Stomach (tissue), 9 donors: ENCODE measurements around the gene LPGAT1. TPM values are rescaled to one million over a fixed set of nuclear protein-coding genes. Genes with fewer than 3 reads are reported as not detected.

ENCODE experiments used
- DNase-seq, 2 donors: peaks; one replicate each; pipeline versions ENCODE4 v3.0.0 to v3.0.0-alpha.2; 2013 to 2019
- H3K27ac ChIP-seq, 5 donors: fragments of 200-600 bp in 4 of 5; sonication (generic) in 4 of 5; one replicate each; pipeline ENCODE4 v1.5.1; 2013 to 2019; ENCODE audit warnings: mild to moderate bottlenecking in 1 of 5, moderate library complexity in 1 of 5
- H3K27me3 ChIP-seq, 3 donors: fragments of 200-600 bp; sonication (generic); one replicate each; pipeline ENCODE4 v1.5.1; 2017 to 2019; ENCODE audit warnings: mixed run types in 1 of 3
- H3K36me3 ChIP-seq, 4 donors: fragments of 200-600 bp; sonication (generic); 1 replicate in 3 of 4; 2 replicates in 1 of 4; pipeline ENCODE4 v1.5.1; 2016 to 2019
- H3K4me1 ChIP-seq, 4 donors: fragments of 200-600 bp; sonication (generic); one replicate each; pipeline ENCODE4 v1.5.1; 2016 to 2019
- H3K4me3 ChIP-seq, 4 donors: fragments of 200-600 bp; sonication (generic) in 3 of 4; one replicate each; pipeline ENCODE4 v1.5.1; 2016 to 2019; ENCODE audit warnings: mild to moderate bottlenecking in 1 of 4
- H3K9me3 ChIP-seq, 4 donors: fragments of 200-600 bp; sonication (generic); one replicate each; pipeline ENCODE4 v1.5.1; 2016 to 2019
- EP300 ChIP-seq: sonication (generic); formaldehyde crosslinking; IDR thresholded peaks from one replicate; pipeline ENCODE4 v1.6.1; 2017; ENCODE audit warnings: antibody characterized with exemption
- POLR2A ChIP-seq, 4 donors: fragments of 450-650 bp; IDR thresholded peaks; one replicate each; pipeline ENCODE4 v1.6.1; 2016; ENCODE audit warnings: antibody characterized with exemption in 4 of 4, control low read depth in 2 of 4, mild to moderate bottlenecking in 1 of 4, moderate library complexity in 1 of 4
- POLR2AphosphoS5 ChIP-seq, 3 donors: sonication (generic); formaldehyde crosslinking; IDR thresholded peaks; one replicate each; pipeline ENCODE4 v1.6.1; 2016; ENCODE audit warnings: antibody characterized with exemption in 3 of 3
- WGBS, 5 donors: extraction: QIAGEN DNeasy Blood & Tissue Kit in 3 of 5; methylation state at CpG; one replicate each; pipeline versions ENCODE4 v1.1.5 to v1.1.7; 2013 to 2018; 5-methylcytosine and 5-hydroxymethylcytosine counted together
- intact Hi-C: fragments of 100-400 bp; cut with DNase I; formaldehyde crosslinking; loops from one replicate; pipeline ENCODE4 v1.15.1; 2023; ENCODE audit warnings: low total_unique reads
- polyA plus RNA-seq, 3 donors: library from polyadenylated mRNA; stranded (reverse); fragments of 200-250 nt; gene quantifications; one replicate each; pipeline ENCODE4 v1.2.3, GENCODE V29; 2013
- total RNA-seq, 5 donors: library from RNA; depleted of rRNA; stranded (reverse); fragments of >200 nt; gene quantifications; one replicate each; pipeline versions ENCODE4 v1.1.0 to v1.2.3, GENCODE V29; 2014 to 2016
- TF ChIP-seq, protein P1 (sequence below), 7 experiments: fragments of 450-650 bp in 4 of 7; fragments of 200-600 bp in 3 of 7; sonication (generic) in 3 of 7; IDR thresholded peaks; one replicate each; pipeline ENCODE4 v1.5.1; 2016 to 2019; ENCODE audit warnings: antibody characterized with exemption in 7 of 7, control low read depth in 2 of 7, mild to moderate bottlenecking in 1 of 7
- donor health status: healthy with polysubstance abuse.
- donor health status: Bipolar disorder and iron deficiency.
- donor health status: healthy.

LPGAT1 gene
- total and polyA plus RNA-seq, 8 donors: 2.9 to 59.3 (median 5.1) TPM

DNA sequence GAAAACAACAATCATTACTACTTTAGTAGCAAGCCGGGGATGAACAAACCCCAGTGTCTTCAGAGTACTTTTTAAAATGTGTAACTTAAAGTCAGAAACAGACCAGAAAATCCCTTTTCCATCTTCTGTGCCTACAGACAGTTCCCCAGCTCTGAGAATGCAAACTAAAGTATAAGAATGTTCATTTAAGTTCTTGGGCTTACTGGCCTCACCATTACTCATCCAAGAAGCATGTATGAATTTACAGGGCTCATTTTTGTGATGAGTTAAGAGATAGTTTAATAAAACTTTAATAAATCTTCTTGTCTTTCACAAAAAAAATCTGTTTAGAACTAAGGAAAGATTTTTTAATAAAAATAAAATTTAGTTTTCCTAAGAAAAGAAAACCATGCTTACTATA, 4.6 kb downstream of the LPGAT1 start:
- DNase-seq: no peak
- peaks cover 0 to 19% (median 6%) of the 10 kb centered on the region in 4 donors for H3K36me3 ChIP-seq
- H3K27ac ChIP-seq: no peak overlapping the region
- no peaks in the 10 kb centered on the region for H3K9me3 ChIP-seq
- intact Hi-C loops: loop anchor here (10.0 kb wide), 1 partner anchor 121 kb away; no protein-coding TSS in a partner anchor
- no peak overlapping the region for H3K4me3 ChIP-seq
- 92 to 97% (median 95%) methylated on average over 1 of the region's 1 CpG for WGBS, 5 donors
- H3K4me1 ChIP-seq: peaks cover 0 to 46% (median 21%) of the 10 kb centered on the region in 4 donors
- TF ChIP-seq EP300 (no peak), POLR2A (IDR thresholded peaks at IDR 0.05) (no peak), POLR2AphosphoS5 (IDR thresholded peaks at IDR 0.05) (no peak)
- TF ChIP-seq, protein P1, sequence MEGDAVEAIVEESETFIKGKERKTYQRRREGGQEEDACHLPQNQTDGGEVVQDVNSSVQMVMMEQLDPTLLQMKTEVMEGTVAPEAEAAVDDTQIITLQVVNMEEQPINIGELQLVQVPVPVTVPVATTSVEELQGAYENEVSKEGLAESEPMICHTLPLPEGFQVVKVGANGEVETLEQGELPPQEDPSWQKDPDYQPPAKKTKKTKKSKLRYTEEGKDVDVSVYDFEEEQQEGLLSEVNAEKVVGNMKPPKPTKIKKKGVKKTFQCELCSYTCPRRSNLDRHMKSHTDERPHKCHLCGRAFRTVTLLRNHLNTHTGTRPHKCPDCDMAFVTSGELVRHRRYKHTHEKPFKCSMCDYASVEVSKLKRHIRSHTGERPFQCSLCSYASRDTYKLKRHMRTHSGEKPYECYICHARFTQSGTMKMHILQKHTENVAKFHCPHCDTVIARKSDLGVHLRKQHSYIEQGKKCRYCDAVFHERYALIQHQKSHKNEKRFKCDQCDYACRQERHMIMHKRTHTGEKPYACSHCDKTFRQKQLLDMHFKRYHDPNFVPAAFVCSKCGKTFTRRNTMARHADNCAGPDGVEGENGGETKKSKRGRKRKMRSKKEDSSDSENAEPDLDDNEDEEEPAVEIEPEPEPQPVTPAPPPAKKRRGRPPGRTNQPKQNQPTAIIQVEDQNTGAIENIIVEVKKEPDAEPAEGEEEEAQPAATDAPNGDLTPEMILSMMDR (IDR thresholded peaks at IDR 0.05): no peak
- H3K27me3 ChIP-seq: no peaks in the 10 kb centered on the region

DNA sequence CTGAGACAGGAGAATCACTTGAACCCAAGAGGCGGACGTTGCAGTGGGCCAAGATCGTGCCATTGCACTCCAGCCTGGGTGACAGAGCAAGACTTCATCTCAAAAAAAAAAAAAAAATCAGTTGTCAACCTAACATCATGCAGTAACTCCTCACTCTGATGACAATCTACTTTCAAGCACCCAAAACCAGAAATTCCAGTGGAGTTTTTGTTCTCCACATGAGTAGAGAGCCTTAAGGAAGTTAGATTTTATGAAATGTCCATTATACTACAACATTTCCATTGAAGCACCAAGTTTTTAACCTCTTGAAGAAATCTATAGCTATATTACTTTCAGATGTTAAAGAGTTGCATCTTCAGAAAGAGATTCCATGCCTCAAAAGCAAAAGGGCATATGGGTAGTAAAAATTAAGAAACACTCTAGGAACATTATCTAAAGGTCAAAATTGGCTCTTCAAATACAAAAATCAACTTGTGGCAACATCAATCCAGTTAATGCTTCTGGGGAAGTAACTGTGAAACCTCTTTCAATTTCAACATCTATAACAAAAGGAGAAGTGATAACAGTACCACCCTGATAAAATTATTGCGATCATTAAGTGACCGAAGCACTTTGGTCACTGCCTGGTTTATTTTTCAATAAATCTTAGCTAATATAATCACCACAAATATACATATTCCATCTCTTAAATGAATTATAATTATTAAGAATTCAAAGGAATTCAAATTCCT, 7.7 kb downstream of the LPGAT1 start:
- DNase-seq: no peak
- Histone ChIP-seq H3K4me3 (no peak overlapping the region), H3K4me1 (peaks cover 0 to 23% (median 8%) of the 10 kb centered on the region in 4 donors), H3K27ac (no peak overlapping the region), H3K9me3 (no peaks in the 10 kb centered on the region), H3K27me3 (no peaks in the 10 kb centered on the region), H3K36me3 (peaks cover 0 to 42% (median 20%) of the 10 kb centered on the region in 4 donors)
- TF ChIP-seq EP300 (no peak), POLR2A (IDR thresholded peaks at IDR 0.05) (no peak)
- intact Hi-C loops: loop anchor here (10.0 kb wide), 1 partner anchor 118 kb away; no protein-coding TSS in a partner anchor
- 77 to 88% (median 83%) methylated on average over 5 of the region's 5 CpGs for WGBS, 5 donors

DNA sequence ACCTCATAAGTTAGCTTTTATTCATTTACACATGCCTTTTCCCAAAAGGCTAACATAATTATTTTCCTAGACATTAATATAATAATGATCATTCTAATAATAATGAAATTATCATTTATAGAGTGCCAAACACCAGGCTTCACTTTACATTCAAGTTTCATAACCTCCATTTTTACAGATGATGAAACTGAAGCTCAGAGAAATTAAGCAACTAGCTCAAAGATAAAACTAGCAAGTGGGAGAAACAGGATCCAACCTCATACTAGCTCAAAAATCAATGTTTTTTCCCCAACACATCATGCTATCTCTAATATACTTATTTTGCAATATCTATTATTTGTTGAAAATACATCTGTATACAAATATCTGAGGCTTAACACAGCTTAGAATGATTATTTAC, 14.0 kb downstream of the LPGAT1 start:
- Histone ChIP-seq H3K4me1 (peaks cover 0 to 36% (median 20%) of the 10 kb centered on the region in 4 donors), H3K27me3 (no peaks in the 10 kb centered on the region), H3K4me3 (no peak overlapping the region), H3K27ac (no peak overlapping the region), H3K9me3 (no peaks in the 10 kb centered on the region), H3K36me3 (peaks cover 0 to 32% (median 25%) of the 10 kb centered on the region in 4 donors)
- intact Hi-C loops: no loop called here
- DNase-seq: no peak
- TF ChIP-seq EP300 (no peak), POLR2AphosphoS5 (IDR thresholded peaks at IDR 0.05) (no peak), POLR2A (IDR thresholded peaks at IDR 0.05) (no peak)
- TF ChIP-seq, protein P1 (IDR thresholded peaks at IDR 0.05): no peak

DNA sequence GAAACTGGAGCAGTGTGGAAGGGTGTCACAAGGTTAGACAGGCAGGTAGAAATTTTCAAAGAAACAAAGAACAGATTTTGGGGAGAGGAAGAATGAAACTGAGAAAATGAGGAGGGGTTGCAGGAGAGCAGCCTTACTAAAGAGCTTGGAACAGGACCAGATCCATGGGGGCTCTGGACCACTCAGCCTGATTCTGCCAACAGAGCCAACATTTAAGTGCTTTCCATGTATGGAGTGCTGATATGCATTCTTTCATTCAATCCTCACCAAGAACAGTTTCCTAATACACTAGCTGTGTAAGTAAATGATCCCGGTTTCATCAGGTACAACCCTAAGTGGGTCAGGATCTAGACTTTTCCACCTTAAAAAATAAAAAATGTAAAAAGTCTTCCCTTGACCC, 16.2 kb downstream of the LPGAT1 start:
- no peaks in the 10 kb centered on the region for H3K9me3 ChIP-seq
- intact Hi-C loops: no loop called here
- 91 to 100% (median 96%) methylated on average over 1 of the region's 1 CpG for WGBS, 5 donors

More for the DNA sequence above, 16.2 kb downstream of the LPGAT1 start:
- no peaks in the 10 kb centered on the region for H3K27me3 ChIP-seq
- DNase-seq: no peak
- no peak overlapping the region for H3K4me3 ChIP-seq
- no peak overlapping the region for H3K27ac ChIP-seq
- peaks cover 0 to 38% (median 24%) of the 10 kb centered on the region in 4 donors for H3K36me3 ChIP-seq
- TF ChIP-seq POLR2AphosphoS5 (IDR thresholded peaks at IDR 0.05): no peak
- no peak for TF ChIP-seq POLR2A (IDR thresholded peaks at IDR 0.05)
- TF ChIP-seq, protein P1 (IDR thresholded peaks at IDR 0.05): no peak
- TF ChIP-seq EP300: no peak
- peaks cover 0 to 47% (median 24%) of the 10 kb centered on the region in 4 donors for H3K4me1 ChIP-seq
